Measurements from ENCODE around the gene AKAP1.

The AKAP1 gene

GRCh38 chr17:57113656-57114055, 28.6 kb downstream of the AKAP1 start:
- no peak overlapping the region for H3K4me3 ChIP-seq (ENCODE audit: control insufficient read depth, low read depth, low read length)
- no peak for DNase-seq (ENCODE audit: low read depth)
- TF ChIP-seq CTCF (conservative IDR thresholded peaks at IDR 0.05; ENCODE audit: control insufficient read depth, insufficient read depth, low read depth, low read length): no peak

GRCh38 chr17:57114085-57114673, 29.1 kb downstream of the AKAP1 start:
- DNase-seq (ENCODE audit: low read depth): peak; percentile 25
- TF ChIP-seq CTCF (conservative IDR thresholded peaks at IDR 0.05; ENCODE audit: control insufficient read depth, insufficient read depth, low read depth, low read length): peak; percentile 88
- no peak overlapping the region for H3K4me3 ChIP-seq (ENCODE audit: control insufficient read depth, low read depth, low read length)

- DNase-seq (ENCODE audit: low read depth): no peak
- H3K4me3 ChIP-seq (ENCODE audit: control insufficient read depth, low read depth, low read length): no peak overlapping the region
- TF ChIP-seq CTCF (conservative IDR thresholded peaks at IDR 0.05; ENCODE audit: control insufficient read depth, insufficient read depth, low read depth, low read length): no peak
These were observed 30.3 kb downstream of the AKAP1 start for GRCh38 chr17:57115377-57115776.

GRCh38 chr17:57115916-57116315, 30.9 kb downstream of the AKAP1 start:
- no peak for DNase-seq (ENCODE audit: low read depth)
- TF ChIP-seq CTCF (conservative IDR thresholded peaks at IDR 0.05; ENCODE audit: control insufficient read depth, insufficient read depth, low read depth, low read length): no peak
- no peak overlapping the region for H3K4me3 ChIP-seq (ENCODE audit: control insufficient read depth, low read depth, low read length)

GRCh38 chr17:57117798-57118197, 32.8 kb downstream of the AKAP1 start:
- no peak for TF ChIP-seq CTCF (conservative IDR thresholded peaks at IDR 0.05; ENCODE audit: control insufficient read depth, insufficient read depth, low read depth, low read length)
- no peak overlapping the region for H3K4me3 ChIP-seq (ENCODE audit: control insufficient read depth, low read depth, low read length)
- DNase-seq (ENCODE audit: low read depth): no peak

- no peak overlapping the region for H3K4me3 ChIP-seq (ENCODE audit: control insufficient read depth, low read depth, low read length)
- no peak for DNase-seq (ENCODE audit: low read depth)
- TF ChIP-seq CTCF (conservative IDR thresholded peaks at IDR 0.05; ENCODE audit: control insufficient read depth, insufficient read depth, low read depth, low read length): no peak
These were observed 35.8 kb downstream of the AKAP1 start for GRCh38 chr17:57120814-57121213.
